ENCODE measurements around the gene DPH7. TPM values are rescaled to one million over a fixed set of nuclear protein-coding genes. Genes with fewer than 3 reads are reported as not detected.

The DPH7 gene
- total RNA-seq, 1 experiment from 2014 or later = 43.9 TPM

DNA sequence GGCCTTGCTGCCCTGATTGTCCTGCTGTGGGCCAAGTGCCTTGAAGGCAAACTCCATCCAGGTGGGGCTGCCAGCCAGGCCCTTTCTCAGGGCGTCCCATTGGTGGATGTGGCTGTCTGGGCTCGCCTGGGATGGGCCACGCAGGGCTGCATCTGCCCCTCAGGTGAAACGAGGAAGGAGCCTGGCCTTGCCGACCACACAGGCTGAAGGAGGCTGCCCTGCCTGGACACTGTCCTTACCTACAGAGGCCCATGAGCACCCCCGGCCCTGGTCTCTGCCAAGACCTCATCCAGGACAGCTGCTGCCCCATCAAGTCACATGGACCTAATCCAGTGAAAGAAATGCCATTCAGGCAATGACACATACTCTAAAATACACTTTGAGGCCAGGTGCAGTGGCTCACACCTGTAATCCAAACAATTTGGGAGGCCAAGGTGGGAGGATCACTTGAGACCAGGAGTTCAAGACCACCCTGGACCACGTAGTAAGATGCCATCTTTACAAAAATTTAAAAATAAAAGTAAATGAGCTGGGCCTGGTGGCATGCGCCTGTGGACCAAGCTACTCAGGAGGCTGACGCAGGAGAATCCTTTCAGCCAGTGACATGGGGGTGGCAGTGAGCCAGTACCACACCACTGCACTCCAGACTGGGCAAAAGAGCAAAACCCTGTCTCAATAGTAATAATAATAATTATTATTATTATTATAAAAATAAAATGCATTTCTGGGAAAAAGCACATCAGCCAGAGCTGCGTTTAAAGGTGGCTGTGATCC is 62.4 kb downstream of the DPH7 start:
- H3K27me3 Mint-ChIP-seq (ENCODE audit: low read depth) = no peaks in the 10 kb centered on the region
- H3K27ac Mint-ChIP-seq = no peak overlapping the region
- ChIA-PET POLR2A (no interaction called here), CTCF (no interaction called here)
- H3K36me3 Mint-ChIP-seq = no peaks in the 10 kb centered on the region
- no peak overlapping the region for H3K4me3 Mint-ChIP-seq
- peaks cover 5% of the 10 kb centered on the region for H3K9me3 Mint-ChIP-seq
- no peak for DNase-seq (ENCODE audit: low spot score)
- H3K4me1 Mint-ChIP-seq = no peaks in the 10 kb centered on the region
- TF ChIP-seq ZNF396 (CRISPR knock-in tag; IDR thresholded peaks at IDR 0.05; ENCODE audit: borderline replicate concordance) (no peak), E2F4 (CRISPR knock-in tag; IDR thresholded peaks at IDR 0.05; ENCODE audit: borderline replicate concordance, low read depth) (no peak)
- peak; percentile 46; the same call in 1 of the 2 replicates for ATAC-seq

- Mint-ChIP-seq H3K4me3 (no peak overlapping the region), H3K4me1 (no peaks in the 10 kb centered on the region), H3K27ac (no peak overlapping the region), H3K27me3 (ENCODE audit: low read depth) (no peaks in the 10 kb centered on the region), H3K36me3 (0 out of 2 replicates have a peak, but pooled peaks cover 3% of the 10 kb centered on the region), H3K9me3 (peaks cover 10% of the 10 kb centered on the region)
- ChIA-PET POLR2A (no interaction called here), CTCF (no interaction called here)
- DNase-seq (ENCODE audit: low spot score) = no peak
- ATAC-seq = no peak
- TF ChIP-seq CTCF (IDR thresholded peaks at IDR 0.05) = no peak
- no peak for TF ChIP-seq RELA (CRISPR knock-in tag; IDR thresholded peaks at IDR 0.05; ENCODE audit: borderline replicate concordance)
- TF ChIP-seq ZNF671 (CRISPR knock-in tag; IDR thresholded peaks at IDR 0.05) = no peak
- no peak for TF ChIP-seq SOX15 (CRISPR knock-in tag; IDR thresholded peaks at IDR 0.05)
- TF ChIP-seq JUN (CRISPR knock-in tag; IDR thresholded peaks at IDR 0.05) = no peak
- TF ChIP-seq, protein P1, sequence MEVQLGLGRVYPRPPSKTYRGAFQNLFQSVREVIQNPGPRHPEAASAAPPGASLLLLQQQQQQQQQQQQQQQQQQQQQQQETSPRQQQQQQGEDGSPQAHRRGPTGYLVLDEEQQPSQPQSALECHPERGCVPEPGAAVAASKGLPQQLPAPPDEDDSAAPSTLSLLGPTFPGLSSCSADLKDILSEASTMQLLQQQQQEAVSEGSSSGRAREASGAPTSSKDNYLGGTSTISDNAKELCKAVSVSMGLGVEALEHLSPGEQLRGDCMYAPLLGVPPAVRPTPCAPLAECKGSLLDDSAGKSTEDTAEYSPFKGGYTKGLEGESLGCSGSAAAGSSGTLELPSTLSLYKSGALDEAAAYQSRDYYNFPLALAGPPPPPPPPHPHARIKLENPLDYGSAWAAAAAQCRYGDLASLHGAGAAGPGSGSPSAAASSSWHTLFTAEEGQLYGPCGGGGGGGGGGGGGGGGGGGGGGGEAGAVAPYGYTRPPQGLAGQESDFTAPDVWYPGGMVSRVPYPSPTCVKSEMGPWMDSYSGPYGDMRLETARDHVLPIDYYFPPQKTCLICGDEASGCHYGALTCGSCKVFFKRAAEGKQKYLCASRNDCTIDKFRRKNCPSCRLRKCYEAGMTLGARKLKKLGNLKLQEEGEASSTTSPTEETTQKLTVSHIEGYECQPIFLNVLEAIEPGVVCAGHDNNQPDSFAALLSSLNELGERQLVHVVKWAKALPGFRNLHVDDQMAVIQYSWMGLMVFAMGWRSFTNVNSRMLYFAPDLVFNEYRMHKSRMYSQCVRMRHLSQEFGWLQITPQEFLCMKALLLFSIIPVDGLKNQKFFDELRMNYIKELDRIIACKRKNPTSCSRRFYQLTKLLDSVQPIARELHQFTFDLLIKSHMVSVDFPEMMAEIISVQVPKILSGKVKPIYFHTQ (CRISPR knock-in tag; IDR thresholded peaks at IDR 0.05) = no peak
- no peak for TF ChIP-seq NFATC4 (CRISPR knock-in tag; IDR thresholded peaks at IDR 0.05)
- TF ChIP-seq CDX4 (CRISPR knock-in tag; IDR thresholded peaks at IDR 0.05; ENCODE audit: borderline replicate concordance) = no peak
- TF ChIP-seq GRHL2 (CRISPR knock-in tag; IDR thresholded peaks at IDR 0.05; ENCODE audit: insufficient replicate concordance, severe bottlenecking) = no peak
- TF ChIP-seq, protein P2, sequence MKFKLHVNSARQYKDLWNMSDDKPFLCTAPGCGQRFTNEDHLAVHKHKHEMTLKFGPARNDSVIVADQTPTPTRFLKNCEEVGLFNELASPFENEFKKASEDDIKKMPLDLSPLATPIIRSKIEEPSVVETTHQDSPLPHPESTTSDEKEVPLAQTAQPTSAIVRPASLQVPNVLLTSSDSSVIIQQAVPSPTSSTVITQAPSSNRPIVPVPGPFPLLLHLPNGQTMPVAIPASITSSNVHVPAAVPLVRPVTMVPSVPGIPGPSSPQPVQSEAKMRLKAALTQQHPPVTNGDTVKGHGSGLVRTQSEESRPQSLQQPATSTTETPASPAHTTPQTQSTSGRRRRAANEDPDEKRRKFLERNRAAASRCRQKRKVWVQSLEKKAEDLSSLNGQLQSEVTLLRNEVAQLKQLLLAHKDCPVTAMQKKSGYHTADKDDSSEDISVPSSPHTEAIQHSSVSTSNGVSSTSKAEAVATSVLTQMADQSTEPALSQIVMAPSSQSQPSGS (CRISPR knock-in tag; IDR thresholded peaks at IDR 0.05; ENCODE audit: borderline replicate concordance, low read depth) = no peak
- no peak for TF ChIP-seq IRF2 (CRISPR knock-in tag; IDR thresholded peaks at IDR 0.05; ENCODE audit: borderline replicate concordance, low read depth)
- TF ChIP-seq, protein P3, sequence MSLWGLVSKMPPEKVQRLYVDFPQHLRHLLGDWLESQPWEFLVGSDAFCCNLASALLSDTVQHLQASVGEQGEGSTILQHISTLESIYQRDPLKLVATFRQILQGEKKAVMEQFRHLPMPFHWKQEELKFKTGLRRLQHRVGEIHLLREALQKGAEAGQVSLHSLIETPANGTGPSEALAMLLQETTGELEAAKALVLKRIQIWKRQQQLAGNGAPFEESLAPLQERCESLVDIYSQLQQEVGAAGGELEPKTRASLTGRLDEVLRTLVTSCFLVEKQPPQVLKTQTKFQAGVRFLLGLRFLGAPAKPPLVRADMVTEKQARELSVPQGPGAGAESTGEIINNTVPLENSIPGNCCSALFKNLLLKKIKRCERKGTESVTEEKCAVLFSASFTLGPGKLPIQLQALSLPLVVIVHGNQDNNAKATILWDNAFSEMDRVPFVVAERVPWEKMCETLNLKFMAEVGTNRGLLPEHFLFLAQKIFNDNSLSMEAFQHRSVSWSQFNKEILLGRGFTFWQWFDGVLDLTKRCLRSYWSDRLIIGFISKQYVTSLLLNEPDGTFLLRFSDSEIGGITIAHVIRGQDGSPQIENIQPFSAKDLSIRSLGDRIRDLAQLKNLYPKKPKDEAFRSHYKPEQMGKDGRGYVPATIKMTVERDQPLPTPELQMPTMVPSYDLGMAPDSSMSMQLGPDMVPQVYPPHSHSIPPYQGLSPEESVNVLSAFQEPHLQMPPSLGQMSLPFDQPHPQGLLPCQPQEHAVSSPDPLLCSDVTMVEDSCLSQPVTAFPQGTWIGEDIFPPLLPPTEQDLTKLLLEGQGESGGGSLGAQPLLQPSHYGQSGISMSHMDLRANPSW (CRISPR knock-in tag; conservative IDR thresholded peaks at IDR 0.05; ENCODE audit: low read depth) = no peak
- no peak for TF ChIP-seq MAX (CRISPR knock-in tag; IDR thresholded peaks at IDR 0.05)
- TF ChIP-seq OVOL2 (CRISPR knock-in tag; IDR thresholded peaks at IDR 0.05; ENCODE audit: borderline replicate concordance) = no peak
- TF ChIP-seq, protein P4, sequence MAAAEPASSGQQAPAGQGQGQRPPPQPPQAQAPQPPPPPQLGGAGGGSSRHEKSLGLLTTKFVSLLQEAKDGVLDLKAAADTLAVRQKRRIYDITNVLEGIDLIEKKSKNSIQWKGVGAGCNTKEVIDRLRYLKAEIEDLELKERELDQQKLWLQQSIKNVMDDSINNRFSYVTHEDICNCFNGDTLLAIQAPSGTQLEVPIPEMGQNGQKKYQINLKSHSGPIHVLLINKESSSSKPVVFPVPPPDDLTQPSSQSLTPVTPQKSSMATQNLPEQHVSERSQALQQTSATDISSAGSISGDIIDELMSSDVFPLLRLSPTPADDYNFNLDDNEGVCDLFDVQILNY (CRISPR knock-in tag; IDR thresholded peaks at IDR 0.05) = no peak
Measured at GRCh38 chr9:137515338-137515724, 63.4 kb downstream of the DPH7 start.
